T1000 (cell line): ENCODE measurements around the gene SEMA6B.

ENCODE experiments used
- DNase-seq: peaks from one replicate; lab custom pipeline; 2025; ENCODE audit warnings: mixed read lengths; lab: John Stamatoyannopoulos, UW

SEMA6B gene

DNA sequence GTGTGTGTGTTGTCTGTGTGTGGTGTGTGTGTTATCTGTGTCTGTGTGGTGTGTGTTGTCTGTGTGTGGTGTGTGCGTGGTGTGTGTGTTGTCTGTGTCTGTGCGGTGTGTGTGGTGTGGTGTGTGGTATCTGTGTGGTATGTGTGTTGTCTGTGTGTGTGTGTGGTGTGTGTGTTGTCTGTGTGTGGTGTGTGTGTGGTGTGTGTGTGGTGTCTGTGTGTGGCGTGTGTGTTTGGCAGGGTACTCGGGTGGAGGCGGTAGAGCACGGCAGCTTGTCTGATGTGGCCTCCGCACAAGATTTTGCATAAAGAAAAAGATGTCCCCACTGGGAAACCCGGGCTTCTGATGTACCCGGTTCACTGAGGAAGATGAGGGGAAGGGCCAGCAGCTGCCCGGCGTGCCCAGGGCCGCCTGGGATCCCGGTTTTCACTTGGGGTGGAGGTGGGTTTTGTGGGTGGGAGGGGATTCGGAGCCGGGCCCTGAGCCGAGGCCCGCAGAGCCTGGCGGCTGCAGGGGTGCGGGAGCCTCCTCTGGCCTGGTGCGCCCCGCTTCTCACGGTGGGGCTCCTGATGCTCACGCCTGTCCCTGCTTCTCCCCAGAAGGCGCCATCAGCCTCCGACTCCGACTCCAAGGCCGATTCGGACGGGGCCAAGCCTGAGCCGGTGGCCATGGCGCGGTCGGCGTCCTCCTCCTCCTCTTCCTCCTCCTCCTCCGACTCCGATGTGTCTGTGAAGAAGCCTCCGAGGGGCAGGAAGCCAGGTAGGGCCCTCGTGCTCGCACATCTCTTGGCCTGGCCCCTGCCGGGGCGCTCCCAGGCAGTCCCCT lies 66.2 kb downstream of the SEMA6B start:
- no peak for DNase-seq
